Measurements from ENCODE around the gene SYTL3.
"Not testable (repeated sequence)": the region's sequence is repeated elsewhere in the genome, so short reads cannot be mapped to it uniquely, and the experiment has no call there.

The SYTL3 gene

GRCh38 chr6:158786645-158787304 is 136.9 kb downstream of the SYTL3 start:
- in situ Hi-C loops (cut with HindIII; ENCODE audit: low sequenced_read_pairs): no loop called here

GRCh38 chr6:158787395-158787794 is 137.5 kb downstream of the SYTL3 start:
- in situ Hi-C loops (cut with HindIII; ENCODE audit: low sequenced_read_pairs): no loop called here

GRCh38 chr6:158789115-158789917 is 139.5 kb downstream of the SYTL3 start:
- in situ Hi-C loops (cut with HindIII; ENCODE audit: low sequenced_read_pairs): no loop called here

GRCh38 chr6:158791274-158791855 is 141.5 kb downstream of the SYTL3 start:
- in situ Hi-C loops (cut with HindIII; ENCODE audit: low sequenced_read_pairs): no loop called here

- in situ Hi-C loops (cut with HindIII; ENCODE audit: low sequenced_read_pairs): not testable (repeated sequence)
Measured at GRCh38 chr6:158792505-158792904, 142.7 kb downstream of the SYTL3 start.

GRCh38 chr6:158793432-158793831 is 143.6 kb downstream of the SYTL3 start:
- in situ Hi-C loops (cut with HindIII; ENCODE audit: low sequenced_read_pairs): no loop called here

GRCh38 chr6:158795516-158795915 is 145.7 kb downstream of the SYTL3 start:
- in situ Hi-C loops (cut with HindIII; ENCODE audit: low sequenced_read_pairs): no loop called here

- in situ Hi-C loops (cut with HindIII; ENCODE audit: low sequenced_read_pairs): no loop called here
Measured at GRCh38 chr6:158796353-158796752, 146.5 kb downstream of the SYTL3 start.

GRCh38 chr6:158797331-158798310 is 147.8 kb downstream of the SYTL3 start:
- in situ Hi-C loops (cut with HindIII; ENCODE audit: low sequenced_read_pairs): no loop called here

- in situ Hi-C loops (cut with HindIII; ENCODE audit: low sequenced_read_pairs): no loop called here
Measured at GRCh38 chr6:158798311-158798710, 148.5 kb downstream of the SYTL3 start.

- in situ Hi-C loops (cut with HindIII; ENCODE audit: low sequenced_read_pairs): no loop called here
Measured at GRCh38 chr6:158799051-158799792, 149.4 kb downstream of the SYTL3 start.

GRCh38 chr6:158801655-158802294 is 151.9 kb downstream of the SYTL3 start:
- in situ Hi-C loops (cut with HindIII; ENCODE audit: low sequenced_read_pairs): loop anchor here (10.0 kb wide), 1 partner anchor 173 kb away; no protein-coding TSS in a partner anchor

GRCh38 chr6:158803733-158804143 is 153.9 kb downstream of the SYTL3 start:
- in situ Hi-C loops (cut with HindIII; ENCODE audit: low sequenced_read_pairs): loop anchor here (10.0 kb wide), 1 partner anchor 171 kb away; no protein-coding TSS in a partner anchor

- in situ Hi-C loops (cut with HindIII; ENCODE audit: low sequenced_read_pairs): loop anchor here (10.0 kb wide), 1 partner anchor 171 kb away; no protein-coding TSS in a partner anchor
Measured at GRCh38 chr6:158804207-158804606, 154.4 kb downstream of the SYTL3 start.

GRCh38 chr6:158805698-158806377 is 156.0 kb downstream of the SYTL3 start:
- in situ Hi-C loops (cut with HindIII; ENCODE audit: low sequenced_read_pairs): loop anchor here (10.0 kb wide), 1 partner anchor 169 kb away; no protein-coding TSS in a partner anchor

- in situ Hi-C loops (cut with HindIII; ENCODE audit: low sequenced_read_pairs): loop anchor here (10.0 kb wide), 1 partner anchor 167 kb away; no protein-coding TSS in a partner anchor
Measured at GRCh38 chr6:158807515-158808441, 157.9 kb downstream of the SYTL3 start.

GRCh38 chr6:158808442-158808833 is 158.6 kb downstream of the SYTL3 start:
- in situ Hi-C loops (cut with HindIII; ENCODE audit: low sequenced_read_pairs): loop anchor here (10.0 kb wide), 1 partner anchor 166 kb away; no protein-coding TSS in a partner anchor
